Endothelial cell (in vitro differentiated cells): ENCODE data around the gene DNAJC28. TPM values are rescaled to one million over a fixed set of nuclear protein-coding genes. Genes with fewer than 3 reads are reported as not detected.
"Not testable (repeated sequence)": the region's sequence is repeated elsewhere in the genome, so short reads cannot be mapped to it uniquely, and the experiment has no call there.

Experiments
- DNase-seq: peaks from one replicate; pipeline ENCODE4 v3.0.0; 2021; ENCODE audit warnings: low spot score
- H3K27ac Mint-ChIP-seq: one replicate; pipeline ENCODE4 v1.8.0; 2021; ENCODE audit warnings: mixed read lengths, inconsistent platforms; ENCODE audit not compliant: unreplicated experiment
- H3K27me3 Mint-ChIP-seq: one replicate; pipeline ENCODE4 v1.8.0; 2021; ENCODE audit warnings: mild to moderate bottlenecking, moderate library complexity, mixed read lengths, inconsistent platforms; ENCODE audit not compliant: unreplicated experiment
- H3K36me3 Mint-ChIP-seq: one replicate; pipeline ENCODE4 v1.8.0; 2021; ENCODE audit warnings: mild to moderate bottlenecking, low read depth, mixed read lengths, inconsistent platforms; ENCODE audit not compliant: unreplicated experiment
- H3K4me1 Mint-ChIP-seq: one replicate; pipeline ENCODE4 v1.8.0; 2021; ENCODE audit warnings: mild to moderate bottlenecking, mixed read lengths, inconsistent platforms; ENCODE audit not compliant: unreplicated experiment
- H3K4me3 Mint-ChIP-seq: one replicate; pipeline ENCODE4 v1.8.0; 2021; ENCODE audit warnings: mild to moderate bottlenecking, mixed read lengths, inconsistent platforms; ENCODE audit not compliant: unreplicated experiment
- H3K9me3 Mint-ChIP-seq: one replicate; pipeline ENCODE4 v1.8.0; 2021; ENCODE audit warnings: mixed read lengths, inconsistent platforms; ENCODE audit not compliant: unreplicated experiment
- total RNA-seq: library from RNA; stranded (reverse); fragmentation: NEBNext Ultra II Directional; extraction: Animal tissue kit (Norgen Biotek cat#: 25700); gene quantifications from one replicate; pipeline ENCODE4 v1.2.1, GENCODE V29; 2021; ENCODE audit not compliant: unreplicated experiment
- TF ChIP-seq, protein P1 (sequence below): fragments of 200-600 bp; sonication (generic); IDR thresholded peaks from one replicate; pipeline ENCODE4 v1.5.0; 2021; ENCODE audit warnings: antibody characterized with exemption; ENCODE audit not compliant: unreplicated experiment

DNAJC28 gene
- total RNA-seq, 1 donor from 2014 or later: 3.3 TPM

DNA sequence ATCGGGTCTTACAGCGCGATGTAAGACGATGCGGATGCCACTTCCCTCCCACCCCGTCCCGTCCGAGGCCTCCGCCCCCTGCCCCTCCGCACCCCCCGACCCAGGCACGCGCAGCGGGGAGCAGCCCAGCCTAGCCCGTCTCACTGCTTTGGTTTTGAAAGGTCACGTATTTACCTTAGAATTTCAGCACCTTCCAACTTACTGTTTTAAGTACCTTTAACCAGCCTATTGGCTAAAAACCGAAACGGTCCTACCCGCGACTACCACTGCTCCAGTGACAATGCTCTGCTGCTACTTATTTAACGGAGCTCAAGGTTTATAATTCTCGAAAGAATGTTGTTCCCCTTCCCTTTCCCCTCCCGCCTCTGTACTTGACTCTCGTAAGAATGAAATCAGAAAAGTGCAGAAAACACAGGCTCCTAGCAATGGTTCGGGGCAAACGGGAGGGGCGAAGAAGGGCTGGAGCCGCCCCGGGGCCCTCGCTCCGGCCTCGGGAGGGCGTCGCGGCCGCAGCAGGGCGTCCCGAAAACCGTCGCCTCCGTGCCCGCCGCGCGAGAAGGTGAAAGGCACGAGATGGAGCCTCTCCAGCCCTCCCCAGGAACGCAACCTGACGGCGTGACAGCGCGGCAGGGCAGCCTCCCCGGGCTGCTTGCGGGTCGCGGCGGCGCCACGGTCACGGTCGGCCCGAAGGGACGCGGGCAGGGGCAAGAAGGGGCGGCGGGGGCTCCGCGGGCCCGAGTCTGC lies 12.4 kb downstream of the DNAJC28 start:
- Mint-ChIP-seq H3K36me3 (peaks cover 10% of the 10 kb centered on the region), H3K27ac (peak overlapping the region; percentile 21), H3K4me3 (peak overlapping the region; percentile 91), H3K9me3 (no peaks in the 10 kb centered on the region), H3K27me3 (peaks cover 7% of the 10 kb centered on the region), H3K4me1 (peaks cover 10% of the 10 kb centered on the region)
- DNase-seq: peak; percentile 43
- TF ChIP-seq, protein P1, sequence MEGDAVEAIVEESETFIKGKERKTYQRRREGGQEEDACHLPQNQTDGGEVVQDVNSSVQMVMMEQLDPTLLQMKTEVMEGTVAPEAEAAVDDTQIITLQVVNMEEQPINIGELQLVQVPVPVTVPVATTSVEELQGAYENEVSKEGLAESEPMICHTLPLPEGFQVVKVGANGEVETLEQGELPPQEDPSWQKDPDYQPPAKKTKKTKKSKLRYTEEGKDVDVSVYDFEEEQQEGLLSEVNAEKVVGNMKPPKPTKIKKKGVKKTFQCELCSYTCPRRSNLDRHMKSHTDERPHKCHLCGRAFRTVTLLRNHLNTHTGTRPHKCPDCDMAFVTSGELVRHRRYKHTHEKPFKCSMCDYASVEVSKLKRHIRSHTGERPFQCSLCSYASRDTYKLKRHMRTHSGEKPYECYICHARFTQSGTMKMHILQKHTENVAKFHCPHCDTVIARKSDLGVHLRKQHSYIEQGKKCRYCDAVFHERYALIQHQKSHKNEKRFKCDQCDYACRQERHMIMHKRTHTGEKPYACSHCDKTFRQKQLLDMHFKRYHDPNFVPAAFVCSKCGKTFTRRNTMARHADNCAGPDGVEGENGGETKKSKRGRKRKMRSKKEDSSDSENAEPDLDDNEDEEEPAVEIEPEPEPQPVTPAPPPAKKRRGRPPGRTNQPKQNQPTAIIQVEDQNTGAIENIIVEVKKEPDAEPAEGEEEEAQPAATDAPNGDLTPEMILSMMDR: no peak

DNA sequence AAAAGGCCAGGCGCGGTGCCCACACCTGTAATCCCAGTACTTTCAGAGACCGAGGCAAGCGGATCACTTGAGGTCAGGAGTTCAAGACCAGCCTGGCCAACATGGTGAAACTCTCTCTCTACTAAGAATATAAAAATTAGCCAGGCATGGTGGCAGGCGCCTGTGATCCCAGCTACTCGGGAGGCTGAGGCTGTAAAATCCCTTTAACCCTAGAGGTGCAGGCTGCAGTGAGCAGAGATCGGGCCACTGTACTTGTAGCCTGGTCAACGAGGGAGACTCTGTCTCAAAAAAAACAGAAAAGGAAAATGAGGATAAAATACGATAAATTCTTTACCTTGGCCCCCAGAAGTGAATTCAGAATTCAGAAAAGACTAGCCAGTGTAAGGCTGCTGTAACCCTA lies 13.3 kb downstream of the DNAJC28 start:
- H3K27ac Mint-ChIP-seq: peak overlapping the region; percentile 26
- peak overlapping the region; percentile 91 for H3K4me3 Mint-ChIP-seq
- H3K36me3 Mint-ChIP-seq: peaks cover 10% of the 10 kb centered on the region
- H3K4me1 Mint-ChIP-seq: peaks cover 10% of the 10 kb centered on the region
- H3K9me3 Mint-ChIP-seq: no peaks in the 10 kb centered on the region
- TF ChIP-seq, protein P1: no peak
- no peak for DNase-seq
- H3K27me3 Mint-ChIP-seq: peaks cover 7% of the 10 kb centered on the region

DNA sequence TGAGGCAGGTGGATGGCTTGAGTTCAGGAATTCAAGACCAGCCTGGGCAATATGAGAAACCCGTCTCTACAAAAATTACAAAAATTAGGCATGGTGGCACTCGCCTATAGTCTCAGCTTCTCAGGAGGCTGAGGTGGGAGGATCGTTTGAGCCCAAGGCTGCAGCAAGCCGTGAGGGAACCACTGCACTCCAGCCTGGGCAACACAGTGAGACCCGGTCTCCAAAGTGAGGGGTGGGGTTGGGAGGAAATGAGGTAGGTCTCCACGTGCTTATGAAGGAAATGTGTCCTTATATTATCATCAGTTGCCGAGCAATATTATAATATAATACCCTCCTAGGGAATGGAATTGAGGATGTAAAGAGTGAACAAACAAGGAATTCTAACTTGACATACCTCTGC lies 14.4 kb downstream of the DNAJC28 start:
- Mint-ChIP-seq H3K27me3 (peaks cover 7% of the 10 kb centered on the region), H3K9me3 (no peaks in the 10 kb centered on the region), H3K4me1 (peaks cover 10% of the 10 kb centered on the region), H3K27ac (no peak overlapping the region), H3K36me3 (peaks cover 10% of the 10 kb centered on the region), H3K4me3 (no peak overlapping the region)
- no peak for DNase-seq
- TF ChIP-seq, protein P1: no peak

DNA sequence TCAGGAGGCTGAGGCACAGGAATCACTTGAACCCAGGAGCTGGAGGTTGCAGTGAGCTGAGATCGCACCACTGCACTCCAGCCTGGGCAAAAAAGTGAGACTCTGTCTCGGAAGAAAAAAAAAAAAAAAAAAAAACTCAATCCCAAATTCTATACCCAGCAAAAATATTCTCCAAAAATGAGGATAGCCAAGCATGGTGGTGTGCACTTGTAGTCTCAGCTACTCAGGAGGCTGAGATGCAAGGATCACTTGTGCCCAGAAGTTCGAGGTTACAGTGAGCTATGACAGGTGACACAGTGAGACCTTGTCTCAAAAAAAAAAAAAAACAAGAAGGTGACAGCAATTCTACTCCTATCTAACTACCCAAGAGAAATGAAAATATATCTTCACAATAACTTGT lies 18.2 kb downstream of the DNAJC28 start:
- H3K4me1 Mint-ChIP-seq: peaks cover under 1% of the 10 kb centered on the region
- TF ChIP-seq, protein P1: no peak
- no peaks in the 10 kb centered on the region for H3K27me3 Mint-ChIP-seq
- H3K4me3 Mint-ChIP-seq: no peak overlapping the region
- no peak for DNase-seq
- H3K9me3 Mint-ChIP-seq: no peaks in the 10 kb centered on the region
- no peak overlapping the region for H3K27ac Mint-ChIP-seq
- peaks cover under 1% of the 10 kb centered on the region for H3K36me3 Mint-ChIP-seq

DNA sequence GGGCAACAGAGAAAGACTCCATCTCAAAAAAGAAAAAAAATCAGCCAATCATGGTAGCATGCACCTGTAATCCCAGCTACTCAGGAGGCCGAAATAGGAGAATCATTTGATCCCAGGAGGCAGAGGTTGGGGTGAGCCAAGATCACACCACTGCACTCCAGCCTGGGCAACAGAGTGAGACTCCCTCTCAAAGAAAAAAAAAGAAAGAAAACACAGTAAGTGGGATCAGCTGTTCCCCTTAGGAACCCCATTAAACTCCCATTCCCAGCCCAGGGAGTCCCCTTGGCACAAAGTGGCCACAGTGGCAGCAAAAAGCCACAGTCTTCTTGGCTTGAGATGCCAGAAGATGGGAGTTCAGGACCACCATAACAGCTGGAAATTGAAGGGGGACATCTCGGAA lies 20.8 kb downstream of the DNAJC28 start:
- TF ChIP-seq, protein P1: no peak
- H3K27me3 Mint-ChIP-seq: no peaks in the 10 kb centered on the region

DNA sequence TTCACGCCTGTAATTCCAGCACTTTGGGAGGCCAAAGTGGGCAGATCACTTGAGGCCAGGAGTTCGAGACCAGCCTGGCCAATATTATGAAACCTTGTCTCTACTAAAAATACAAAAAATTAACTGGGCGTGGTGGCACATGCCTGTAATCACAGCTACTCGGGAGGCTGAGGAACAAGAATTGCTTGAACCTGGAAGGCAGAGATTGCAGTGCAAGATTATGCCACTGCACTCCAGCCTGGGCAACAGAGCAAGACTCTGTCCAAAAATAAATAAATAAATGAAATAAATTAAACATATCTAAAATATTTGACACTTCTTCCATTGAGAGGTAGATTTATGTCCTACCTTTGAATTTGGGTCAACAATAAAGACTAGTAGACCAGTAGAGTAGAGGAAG lies 22.3 kb downstream of the DNAJC28 start:
- H3K36me3 Mint-ChIP-seq, H3K4me3 Mint-ChIP-seq: not testable (repeated sequence)

More for the DNA sequence above, 20.8 kb downstream of the DNAJC28 start:
- Mint-ChIP-seq H3K27ac (no peak overlapping the region), H3K9me3 (no peaks in the 10 kb centered on the region), H3K36me3 (no peaks in the 10 kb centered on the region), H3K4me1 (no peaks in the 10 kb centered on the region), H3K4me3 (no peak overlapping the region)
- DNase-seq: no peak

More for the DNA sequence above, 22.3 kb downstream of the DNAJC28 start:
- not testable (repeated sequence) for DNase-seq, H3K27ac Mint-ChIP-seq, H3K4me1 Mint-ChIP-seq, H3K27me3 Mint-ChIP-seq, H3K9me3 Mint-ChIP-seq
